GM21360 (cell line): ENCODE data around the gene BTRC.

Experiments used
- ATAC-seq: cut with Tn5 transposase; IDR thresholded peaks from one replicate; pipeline ENCODE4 v1.9.1; 2021; ENCODE audit warnings: mild to moderate bottlenecking, moderate library complexity; ENCODE audit not compliant: unreplicated experiment

Gene BTRC

DNA sequence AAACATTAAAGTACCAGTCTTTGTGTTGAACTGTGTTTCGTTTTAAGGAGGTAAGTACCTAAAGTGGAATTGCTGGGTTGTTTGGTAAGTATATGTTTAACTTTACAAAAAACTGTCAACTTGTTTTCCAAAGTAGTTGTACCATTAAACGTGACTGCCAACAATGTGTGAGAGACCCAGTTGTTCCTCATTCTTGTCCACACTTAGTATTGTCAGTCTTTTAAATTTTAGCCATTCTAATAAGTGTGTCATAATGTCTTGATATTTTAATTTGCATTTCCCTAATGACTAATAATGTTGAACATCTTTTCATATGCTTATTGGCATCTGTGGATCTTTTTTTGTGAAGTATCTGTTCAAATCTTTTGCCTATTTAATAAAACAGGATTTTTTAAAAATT, 159.8 kb downstream of the BTRC start:
- ATAC-seq = no peak

DNA sequence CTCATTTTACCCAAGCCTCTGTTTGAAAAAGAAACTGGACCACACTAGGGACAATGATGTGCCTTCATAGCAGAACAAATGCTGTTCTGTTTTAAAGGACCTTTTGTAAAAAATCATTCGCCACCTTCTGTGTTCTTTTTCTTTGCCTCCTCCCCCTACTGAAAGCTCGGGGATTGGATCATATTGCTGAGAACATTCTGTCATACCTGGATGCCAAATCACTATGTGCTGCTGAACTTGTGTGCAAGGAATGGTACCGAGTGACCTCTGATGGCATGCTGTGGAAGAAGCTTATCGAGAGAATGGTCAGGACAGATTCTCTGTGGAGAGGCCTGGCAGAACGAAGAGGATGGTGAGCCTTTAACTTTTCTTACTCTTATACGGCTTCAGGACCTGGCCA, 171.9 kb downstream of the BTRC start:
- no peak for ATAC-seq

DNA sequence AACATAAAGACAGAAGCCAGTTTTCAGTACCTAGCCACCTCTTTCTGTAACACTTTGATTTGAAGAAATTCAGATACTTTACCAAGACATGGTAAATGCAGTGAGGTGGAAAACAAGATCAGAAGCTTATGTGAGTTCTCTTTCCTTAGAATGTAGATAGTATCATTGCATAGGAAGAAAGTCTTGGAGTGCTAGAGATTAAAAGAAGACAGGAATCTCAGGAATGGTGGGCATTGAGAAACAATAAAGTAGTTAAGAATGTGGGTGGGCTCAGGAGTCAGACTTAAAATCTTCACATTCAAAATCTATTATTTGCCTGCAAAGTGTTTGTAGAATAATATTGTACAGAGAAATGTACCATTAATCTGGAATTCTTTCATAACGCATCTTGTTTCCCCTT, 175.2 kb downstream of the BTRC start:
- ATAC-seq = no peak

DNA sequence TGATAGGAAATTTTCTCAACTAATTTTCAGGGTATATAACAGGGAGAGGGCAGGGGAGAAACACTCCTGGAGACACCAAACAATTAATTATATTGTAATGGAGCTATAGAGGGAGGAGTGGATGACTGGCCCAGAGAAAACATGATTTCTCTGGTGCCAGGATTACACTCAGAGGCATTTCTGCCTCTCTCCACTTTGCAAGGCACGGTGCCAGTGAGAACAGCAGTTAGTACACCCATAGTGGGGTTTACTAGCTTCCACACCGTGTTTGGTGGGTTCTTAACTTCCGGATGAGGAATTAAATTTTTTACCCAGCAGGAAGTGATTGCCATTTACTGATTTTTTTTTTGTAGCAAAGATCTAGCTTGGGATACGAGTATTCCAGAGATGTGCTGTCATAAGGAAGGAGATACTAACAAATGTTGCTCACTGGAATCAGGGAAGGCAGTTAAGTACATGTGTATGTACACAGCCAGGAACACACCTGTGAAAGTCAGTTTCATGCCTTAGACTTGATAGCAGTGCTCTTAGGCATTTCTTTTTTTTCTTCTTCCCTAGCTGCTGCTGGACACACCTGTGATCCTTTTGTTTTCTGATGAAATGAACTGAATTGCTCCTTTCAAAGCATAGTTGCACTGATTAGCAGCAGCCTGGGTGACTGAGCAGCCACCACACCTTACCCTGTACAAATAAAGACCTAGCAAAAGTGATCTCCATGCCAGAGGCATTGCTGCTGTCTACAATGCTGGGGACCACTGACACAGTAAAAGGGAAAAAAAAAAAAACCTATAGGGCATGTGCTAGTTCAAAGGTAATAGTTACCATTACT, 176.0 kb downstream of the BTRC start:
- no peak for ATAC-seq

DNA sequence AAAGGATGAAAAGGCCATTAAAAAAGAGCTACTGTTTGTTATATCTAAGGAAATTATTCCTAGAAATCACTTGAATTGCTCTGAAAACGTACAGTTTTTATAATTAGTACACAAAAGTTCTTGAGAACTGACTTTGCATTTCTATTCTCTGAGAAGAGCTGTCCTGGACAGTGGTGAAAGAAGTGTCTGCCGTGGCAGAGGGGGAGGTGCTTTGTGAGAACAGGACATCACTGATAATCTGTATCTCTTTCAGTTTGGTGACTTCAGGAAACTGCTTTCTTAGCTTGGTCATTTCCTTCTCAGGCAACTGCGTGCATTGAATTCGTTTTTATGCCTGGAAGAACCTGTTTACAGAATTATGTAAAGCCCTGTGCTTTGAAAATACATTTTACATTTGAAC, 182.0 kb downstream of the BTRC start:
- no peak for ATAC-seq

DNA sequence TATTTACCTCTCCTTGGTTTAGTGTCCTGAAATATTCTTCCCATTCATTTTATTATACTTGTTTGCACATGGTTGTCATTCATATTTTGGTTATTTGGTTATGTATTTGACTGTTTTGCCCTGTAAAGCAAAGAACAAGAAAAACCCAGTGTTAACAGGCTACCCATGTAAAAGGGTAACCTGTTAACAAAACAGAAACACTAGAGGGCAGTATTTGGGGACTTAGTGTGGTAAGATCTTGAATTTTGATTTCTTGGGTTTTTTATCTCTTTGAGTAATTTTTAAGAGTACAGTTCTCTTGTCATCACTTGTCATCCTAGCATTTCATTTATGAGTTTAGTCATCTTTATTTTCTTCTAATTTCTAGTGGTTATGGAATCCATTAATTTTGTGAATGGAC, 182.8 kb downstream of the BTRC start:
- no peak for ATAC-seq

DNA sequence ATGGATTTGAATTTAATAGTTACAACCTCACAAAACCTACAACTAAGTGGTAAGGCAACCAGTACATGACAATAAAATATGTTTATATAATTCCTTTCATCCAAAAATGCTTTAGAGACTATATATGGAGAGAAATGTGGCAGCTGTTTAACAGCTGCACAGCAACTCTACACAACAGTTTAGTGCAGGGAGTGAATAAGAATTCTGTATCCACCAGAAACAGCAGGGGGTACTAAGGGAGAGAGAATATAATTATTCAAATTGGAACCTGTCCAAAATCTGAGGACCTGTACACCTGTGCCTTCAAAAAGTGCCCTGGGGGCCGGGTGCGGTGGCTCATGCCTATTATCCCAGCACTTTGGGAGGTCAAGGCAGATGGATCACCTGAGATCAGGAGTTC, 184.5 kb downstream of the BTRC start:
- no peak for ATAC-seq

DNA sequence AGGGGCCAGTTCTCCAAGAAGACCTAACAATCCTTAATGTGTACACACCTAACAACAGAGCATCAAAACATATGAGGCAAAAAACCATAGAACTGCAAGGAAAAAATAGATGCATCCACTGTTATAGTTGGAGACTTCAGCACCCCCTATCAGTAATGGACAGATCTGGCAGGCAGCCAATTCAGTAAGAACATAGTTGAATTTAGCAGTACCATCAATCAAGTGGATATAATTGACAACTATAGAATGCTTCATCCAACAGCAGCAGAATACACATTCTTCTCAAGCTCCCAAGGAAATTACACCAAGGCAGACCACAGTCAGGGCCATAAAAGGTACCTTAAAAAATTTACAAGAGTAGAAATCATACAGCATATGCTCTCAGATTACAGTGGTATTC, 191.9 kb downstream of the BTRC start:
- ATAC-seq = no peak

DNA sequence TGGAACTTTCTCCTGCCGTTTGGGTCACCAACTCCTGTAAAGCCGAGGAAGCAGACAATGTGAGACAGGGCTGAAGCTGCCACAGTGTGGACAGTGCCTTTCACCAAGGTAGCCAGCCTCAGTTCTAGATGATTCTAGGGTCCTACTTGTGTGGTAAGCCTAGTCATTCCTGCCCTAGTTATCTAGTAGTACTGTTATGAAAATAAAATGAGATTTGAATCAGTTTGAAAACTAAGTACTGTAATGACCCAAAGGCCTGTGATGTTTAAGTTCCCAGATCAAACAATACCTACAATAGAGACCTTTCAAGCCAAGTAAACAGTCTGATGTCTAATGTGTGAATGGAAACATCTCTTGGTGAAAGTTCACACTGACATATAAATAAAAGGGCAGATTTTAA, 197.0 kb downstream of the BTRC start:
- no peak for ATAC-seq

DNA sequence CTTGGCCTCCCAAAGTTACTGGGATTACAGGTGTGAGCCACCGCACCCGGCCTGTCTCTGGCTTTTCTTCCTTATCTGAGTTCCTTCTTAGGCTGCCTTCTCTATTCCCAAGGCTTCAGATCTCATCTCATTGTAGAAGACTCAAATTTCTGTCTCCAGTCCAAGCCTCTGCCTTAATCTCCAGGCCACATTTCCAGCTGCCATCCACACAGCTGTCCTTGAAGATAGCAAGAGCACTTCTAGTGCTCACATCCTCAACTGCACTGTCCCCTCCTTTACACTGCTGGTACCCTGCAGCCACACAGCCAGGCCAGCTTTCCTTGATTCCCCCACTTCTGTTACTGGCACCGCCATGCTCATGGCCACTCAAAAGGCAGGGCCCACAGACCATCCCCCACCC, 198.5 kb downstream of the BTRC start:
- ATAC-seq = no peak

DNA sequence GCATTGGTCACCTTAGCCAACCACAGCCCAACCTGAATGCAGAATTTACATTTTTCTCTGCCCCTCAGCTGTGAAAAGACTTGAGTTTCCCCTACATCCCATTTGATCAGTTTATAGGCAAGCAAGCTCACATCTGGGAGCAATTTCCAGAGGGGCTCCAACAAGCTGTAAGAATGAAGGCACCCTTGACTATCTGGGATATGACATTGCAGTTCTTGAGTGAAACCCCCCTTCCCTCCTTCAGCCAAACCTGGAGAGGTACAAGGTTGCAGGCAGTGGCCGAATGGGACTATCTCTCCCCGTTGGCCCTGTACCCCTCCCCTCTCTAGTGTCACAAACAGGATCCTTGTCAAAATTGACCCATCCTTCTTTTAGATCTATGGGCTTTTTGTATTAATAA, 203.6 kb downstream of the BTRC start:
- ATAC-seq = no peak

DNA sequence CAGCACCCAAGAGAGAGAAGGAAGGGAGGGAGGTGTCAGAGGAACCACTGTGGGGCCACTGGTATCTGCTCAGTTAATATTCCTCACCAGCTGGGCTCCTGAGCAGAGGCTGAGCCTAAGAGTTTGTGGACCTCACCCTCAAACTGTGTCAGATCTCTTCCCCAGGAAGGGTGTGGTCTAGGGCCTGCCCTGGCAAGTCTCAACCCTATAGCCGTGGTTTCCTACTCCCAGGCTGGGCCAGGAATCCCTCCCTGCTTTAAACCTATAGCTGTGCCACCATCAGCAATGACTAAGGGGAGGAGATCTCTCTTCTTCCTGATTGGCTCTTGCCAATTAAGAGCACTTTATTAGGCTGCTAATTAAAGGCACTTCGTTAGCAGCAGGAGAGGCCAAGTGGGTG, 204.2 kb downstream of the BTRC start:
- no peak for ATAC-seq

DNA sequence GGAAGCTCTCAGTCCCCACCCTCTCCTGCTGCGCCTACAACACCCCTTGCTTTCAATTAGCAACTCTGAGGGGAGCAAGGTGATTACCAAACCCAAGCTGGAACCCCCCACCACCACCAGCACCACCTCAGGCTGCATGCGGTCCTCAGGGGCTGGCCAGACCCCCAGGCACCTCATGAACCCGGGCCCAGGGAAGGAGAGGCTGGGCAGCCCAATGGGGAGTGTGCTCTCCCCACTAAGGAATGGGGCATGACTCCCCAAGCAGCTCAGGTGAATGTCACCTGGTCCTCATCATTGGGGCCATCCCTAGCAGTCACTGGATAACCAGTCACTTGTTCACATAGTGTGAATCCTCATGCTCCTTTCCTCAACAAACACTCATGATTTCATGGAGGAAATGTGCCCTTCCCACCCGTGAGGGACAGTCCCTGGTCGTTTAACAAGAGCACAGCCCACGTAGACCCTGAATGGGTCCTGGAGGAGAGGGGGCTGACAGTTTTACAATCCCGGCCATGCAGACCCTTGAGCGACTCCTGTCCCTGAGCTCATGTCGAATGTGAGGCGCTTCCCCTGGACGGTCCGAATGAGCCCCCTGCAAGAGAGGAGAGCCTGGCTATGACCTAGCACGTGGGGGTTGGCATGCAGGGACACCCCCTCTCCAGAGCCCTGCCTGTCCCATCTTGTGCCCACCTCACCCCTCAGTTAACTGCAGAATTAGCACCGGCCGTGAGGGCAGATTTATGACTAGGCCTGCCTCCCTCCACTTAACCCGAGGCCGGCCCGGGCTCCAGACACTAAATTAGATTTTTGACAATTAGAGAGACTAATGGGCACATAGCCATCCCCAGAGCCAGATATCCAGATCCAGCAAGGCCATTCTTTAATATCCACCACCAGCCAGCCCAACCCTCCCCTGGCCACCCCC, 205.0 kb downstream of the BTRC start:
- no peak for ATAC-seq

DNA sequence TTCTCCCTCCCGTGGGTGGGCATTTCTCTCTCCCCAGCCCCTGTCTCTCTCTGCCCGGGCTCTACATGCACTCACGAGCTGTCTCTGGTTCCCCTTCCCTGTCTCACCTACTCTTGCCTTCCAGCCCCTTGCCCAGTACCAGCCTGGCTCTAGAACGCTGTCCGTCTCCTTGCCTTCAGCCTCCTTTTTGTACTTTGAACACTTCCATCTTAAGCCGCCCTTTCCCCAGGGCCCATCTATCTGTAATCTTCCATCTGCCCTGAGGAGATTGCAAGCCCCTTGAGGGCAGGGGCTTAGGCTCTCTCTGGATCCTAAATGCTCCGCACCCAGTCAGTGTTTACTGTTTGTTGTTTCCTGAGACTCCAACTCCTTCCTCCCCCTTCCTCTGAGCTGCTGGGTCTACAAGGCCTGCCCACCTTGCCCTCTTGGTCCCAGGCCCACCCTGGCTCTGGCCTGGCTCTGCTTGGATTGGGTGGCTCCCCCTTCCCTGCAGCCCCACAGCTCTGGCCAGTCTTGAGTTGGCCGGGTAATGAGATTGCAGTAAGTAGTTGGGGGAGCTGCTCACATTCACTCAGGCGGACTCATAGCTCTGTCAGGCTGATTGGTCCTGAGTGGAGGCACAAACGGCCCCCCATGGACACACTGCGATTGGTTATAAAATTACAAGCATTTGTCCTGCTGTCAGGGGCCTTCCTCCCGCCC, 205.8 kb downstream of the BTRC start:
- ATAC-seq = no peak

DNA sequence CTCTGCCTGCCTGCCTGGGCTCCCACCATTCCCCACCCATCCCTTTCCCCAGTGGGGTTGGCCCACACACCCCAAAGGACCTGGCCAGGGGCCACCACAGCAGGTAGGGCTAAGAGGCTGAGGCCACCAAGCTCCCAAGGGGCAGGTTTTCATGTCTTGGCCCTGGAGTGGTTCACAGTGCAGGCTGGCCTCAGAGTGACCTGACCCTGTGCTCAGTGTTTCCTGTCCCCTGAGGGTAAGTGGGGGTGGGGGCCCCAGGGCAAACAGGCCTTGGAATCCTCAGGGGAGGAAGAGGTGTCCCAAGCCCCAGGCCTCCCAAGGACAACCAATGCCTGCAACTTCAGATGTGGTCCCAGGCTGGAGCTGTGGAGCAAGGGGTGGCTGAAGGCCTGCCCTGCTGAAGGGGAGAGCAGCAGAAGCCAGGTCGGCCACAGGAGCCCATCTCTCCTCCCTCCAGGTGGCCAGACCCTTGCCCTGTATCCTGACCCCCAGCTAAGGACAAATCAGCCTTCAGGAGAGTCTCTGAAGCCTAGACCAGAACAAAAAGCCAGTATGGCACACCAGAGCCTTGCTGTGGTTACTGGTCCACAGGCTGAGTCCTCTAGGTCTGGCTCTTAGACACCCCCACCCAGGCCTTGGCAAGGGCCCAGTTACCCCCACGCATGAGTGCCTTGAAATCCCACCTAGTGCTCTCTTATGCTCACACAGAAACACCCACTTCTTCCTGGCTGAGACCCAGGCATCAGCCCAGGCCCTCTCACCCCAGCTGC, 206.5 kb downstream of the BTRC start:
- ATAC-seq = no peak

DNA sequence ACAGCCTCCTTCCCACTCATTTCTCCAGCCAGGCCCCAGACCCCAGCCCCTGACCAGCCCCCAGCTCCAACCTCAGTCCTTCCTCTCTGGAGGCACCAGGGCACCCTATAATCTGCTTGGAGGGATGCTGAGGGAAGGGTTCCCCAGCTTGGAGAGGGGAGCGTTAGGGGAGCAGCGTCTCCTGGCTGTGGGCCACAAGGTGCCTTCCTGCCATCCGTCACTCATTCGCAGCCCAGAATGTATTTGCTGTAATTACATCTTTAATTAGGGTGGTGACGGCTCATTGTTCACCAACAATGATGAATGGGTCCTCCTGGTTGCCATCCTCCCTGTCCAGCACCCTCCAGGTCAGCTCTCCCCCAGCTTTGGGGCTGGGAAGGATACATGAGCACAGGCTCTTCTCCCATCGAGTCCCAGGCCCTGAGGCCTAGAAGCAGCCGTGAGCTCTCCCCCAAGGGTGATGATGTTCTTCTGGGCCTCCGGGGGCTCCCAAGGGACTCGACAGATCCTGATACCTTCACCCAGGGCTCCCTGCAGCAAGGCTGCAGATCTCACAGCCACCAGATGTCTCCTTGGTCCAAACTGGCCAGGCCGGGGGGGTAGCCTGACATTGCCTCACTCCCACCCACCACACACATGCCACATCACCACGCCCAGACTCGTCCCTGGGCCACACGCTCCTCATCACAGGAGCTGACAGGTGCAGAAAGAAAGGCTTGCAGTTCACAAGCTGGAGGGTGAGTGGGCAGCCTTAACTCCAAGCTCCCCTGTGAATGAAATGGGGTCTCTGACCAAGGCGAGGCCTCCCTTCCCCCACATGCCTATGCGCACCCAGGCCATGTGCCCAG, 207.3 kb downstream of the BTRC start:
- no peak for ATAC-seq

DNA sequence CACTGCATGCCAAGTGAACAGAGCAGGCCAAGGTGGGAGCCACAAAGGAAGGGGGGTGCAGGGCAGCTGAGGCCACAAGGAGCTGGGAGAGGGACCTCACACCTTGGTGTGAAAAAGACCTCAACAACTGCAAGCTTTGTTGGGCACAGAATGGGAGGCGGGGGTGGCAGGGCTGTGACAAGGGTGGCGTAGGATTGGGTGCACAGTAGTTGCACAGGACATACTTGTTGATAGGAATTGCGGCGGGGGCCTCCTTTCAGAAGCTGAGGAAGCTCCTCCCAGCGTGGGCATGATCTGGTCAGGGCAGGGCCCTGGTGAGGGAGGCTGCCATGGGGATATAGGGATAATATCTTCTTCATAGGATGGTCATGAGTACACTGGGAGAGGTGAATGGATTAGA, 208.3 kb downstream of the BTRC start:
- ATAC-seq = no peak

DNA sequence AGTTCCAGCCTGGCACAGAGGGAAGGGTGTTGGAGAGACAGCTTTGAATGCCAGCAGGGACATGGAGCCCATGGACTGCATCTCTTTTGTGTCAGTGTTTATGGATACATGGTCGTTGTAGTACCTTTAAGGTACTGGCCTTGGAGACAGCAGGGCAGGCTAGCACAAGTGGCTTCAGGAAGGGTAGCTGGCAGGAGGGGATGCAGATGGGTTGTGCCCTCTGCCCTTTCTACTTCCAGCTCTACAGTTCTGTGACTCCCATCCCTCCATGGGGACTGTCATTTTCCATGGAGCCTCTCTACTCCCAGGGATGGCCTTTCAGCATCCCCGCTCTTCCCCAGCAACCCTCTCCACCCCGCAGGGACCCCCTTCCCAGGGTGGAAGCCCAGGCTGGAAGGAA, 209.0 kb downstream of the BTRC start:
- no peak for ATAC-seq

DNA sequence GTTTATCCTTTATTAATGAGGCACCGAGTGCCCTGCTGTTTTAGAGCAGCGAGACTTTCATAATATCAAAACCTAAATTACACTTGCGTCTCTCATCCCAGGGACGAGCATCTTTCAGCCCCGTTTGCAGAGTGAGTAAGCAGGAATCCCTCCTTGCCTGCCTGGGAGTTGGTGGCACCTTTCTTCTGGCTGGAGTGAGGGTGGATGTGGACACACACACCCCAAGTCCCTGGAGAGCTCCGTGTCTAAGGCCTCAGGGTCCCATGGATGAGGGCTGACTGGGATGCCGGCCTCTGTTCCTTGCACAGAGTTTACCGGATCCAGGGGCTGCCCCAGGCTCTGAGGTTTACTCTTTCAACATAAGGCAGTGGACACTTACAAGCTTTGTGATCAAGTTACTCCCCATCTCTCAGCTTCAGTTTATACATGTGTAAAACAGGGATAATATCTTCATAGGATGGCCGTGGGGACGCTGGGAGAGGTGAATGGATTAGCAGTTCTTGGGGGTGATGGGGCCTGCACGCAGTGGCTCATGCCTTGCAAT, 209.6 kb downstream of the BTRC start:
- no peak for ATAC-seq
